Prostate gland (tissue), 2 donors: Measurements from ENCODE around the gene ENOX1.

Experiments
- CTCF ChIP-seq, 4 experiments: fragments of 200-600 bp in 2 of 4; fragments of 450-650 bp in 2 of 4; sonication (generic) in 2 of 4; IDR thresholded peaks; 1 replicate in 3 of 4; 2 replicates in 1 of 4; pipeline ENCODE4 v1.5.1; 2016 to 2019; ENCODE audit warnings: antibody characterized with exemption in 4 of 4, mild to moderate bottlenecking in 2 of 4, moderate library complexity in 2 of 4
- POLR2A ChIP-seq: fragments of 450-650 bp; IDR thresholded peaks from one replicate; pipeline ENCODE4 v1.6.1; 2016; ENCODE audit warnings: antibody characterized with exemption, mild to moderate bottlenecking
- POLR2AphosphoS5 ChIP-seq: sonication (generic); formaldehyde crosslinking; IDR thresholded peaks from one replicate; pipeline ENCODE4 v1.6.1; 2017; ENCODE audit warnings: antibody characterized with exemption

- no peak for TF ChIP-seq CTCF (IDR thresholded peaks at IDR 0.05)
- TF ChIP-seq POLR2AphosphoS5 = no peak
- TF ChIP-seq POLR2A = no peak
Observed at GRCh38 chr13:43626994-43627393, 159.8 kb downstream of the ENOX1 start.
